MCF 10A (cell line): ENCODE data around the gene EVA1B. TPM values are rescaled to one million over a fixed set of nuclear protein-coding genes. Genes with fewer than 3 reads are reported as not detected.
A peak's percentile ranks its signal among the peaks of the same experiment; 100 is the strongest.

Experiments
- BruUV-seq: library from RNA; stranded (reverse); fragments of 400-500 nt; replicated peaks from 2 replicates; lab custom pipeline; 2021; lab: Mats Ljungman, UMichigan
- CTCF ChIA-PET: fragments of 300-600 bp; sonication (Branson Sonifier 250); formaldehyde crosslinking; extraction: SDS; loops from one replicate; lab custom pipeline; 2021; ENCODE audit warnings: antibody characterized with exemption, inconsistent platforms; lab: Yijun Ruan, JAX
- POLR2A ChIA-PET: fragments of 300-600, 350-650 bp; sonication (Branson Sonifier 250); formaldehyde crosslinking; extraction: SDS; loops from one replicate; lab custom pipeline; 2020; ENCODE audit warnings: antibody characterized with exemption, inconsistent platforms; lab: Yijun Ruan, JAX
- DNase-seq: peaks from one replicate; pipeline ENCODE4 v3.0.0-alpha.2; 2018; ENCODE audit not compliant: unreplicated experiment
- H3K27ac Mint-ChIP-seq: one replicate; pipeline ENCODE4 v1.8.0; 2022; ENCODE audit warnings: mild to moderate bottlenecking, low read depth, mixed read lengths; ENCODE audit not compliant: unreplicated experiment
- H3K27me3 Mint-ChIP-seq: one replicate; pipeline ENCODE4 v1.8.0; 2022; ENCODE audit warnings: mixed read lengths; ENCODE audit not compliant: insufficient read depth, unreplicated experiment
- H3K36me3 Mint-ChIP-seq: one replicate; pipeline ENCODE4 v1.8.0; 2022; ENCODE audit warnings: mild to moderate bottlenecking, moderate library complexity, mixed read lengths; ENCODE audit not compliant: insufficient read depth, unreplicated experiment
- H3K4me1 Mint-ChIP-seq: one replicate; pipeline ENCODE4 v1.8.0; 2022; ENCODE audit warnings: mixed read lengths; ENCODE audit not compliant: insufficient read depth, unreplicated experiment
- H3K4me3 Mint-ChIP-seq: one replicate; pipeline ENCODE4 v1.8.0; 2022; ENCODE audit warnings: mild to moderate bottlenecking, moderate library complexity, mixed read lengths; ENCODE audit not compliant: unreplicated experiment
- H3K9me3 Mint-ChIP-seq: one replicate; pipeline ENCODE4 v1.8.0; 2022; ENCODE audit warnings: mixed read lengths; ENCODE audit not compliant: unreplicated experiment
- CTCF ChIP-seq: fragments of 200-600 bp; IDR thresholded peaks from one replicate; pipeline ENCODE4 v1.8.0; 2022; ENCODE audit warnings: antibody characterized with exemption, mild to moderate bottlenecking; ENCODE audit not compliant: unreplicated experiment
- intact Hi-C: fragments of 100-400 bp; cut with micrococcal nuclease; formaldehyde crosslinking; loops from 2 replicates; pipeline ENCODE4 v1.14.1; 2022
- total RNA-seq: library from RNA; stranded (reverse); gene quantifications from 2 replicates; pipeline ENCODE4 v1.2.3, GENCODE V29; 2022

The EVA1B gene
- total RNA-seq, 1 experiment from 2014 or later: 4.8 TPM

GRCh38 chr1:36287595-36287994, 35.9 kb downstream of the EVA1B start:
- Mint-ChIP-seq H3K27me3 (no peaks in the 10 kb centered on the region), H3K36me3 (peaks cover 100% of the 10 kb centered on the region), H3K9me3 (no peaks in the 10 kb centered on the region), H3K4me3 (no peak overlapping the region), H3K4me1 (peaks cover 12% of the 10 kb centered on the region), H3K27ac (no peak overlapping the region)
- BruUV-seq: no TSS peak
- no peak for TF ChIP-seq CTCF
- DNase-seq: no peak
- intact Hi-C loops: no loop called here
- POLR2A ChIA-PET: interaction anchor here (1.3 to 3.0 kb wide), 2 partner anchors 9 to 64 kb away, joined by 5 to 19 read pairs; partner anchors contain the start of gene THRAP3
- CTCF ChIA-PET: interaction anchor here (0.7 to 3.8 kb wide), 10 partner anchors 9 to 188 kb away, joined by 3 to 37 read pairs (median 5); partner anchors contain the start of gene TRAPPC3

GRCh38 chr1:36286802-36287201, 36.6 kb downstream of the EVA1B start:
- no peak for TF ChIP-seq CTCF
- Mint-ChIP-seq H3K36me3 (peaks cover 100% of the 10 kb centered on the region), H3K27ac (no peak overlapping the region), H3K27me3 (no peaks in the 10 kb centered on the region), H3K4me3 (no peak overlapping the region), H3K4me1 (peaks cover 12% of the 10 kb centered on the region), H3K9me3 (no peaks in the 10 kb centered on the region)
- POLR2A ChIA-PET: interaction anchor here (3.0 kb wide), 1 partner anchor 63 kb away, joined by 19 read pairs; the partner anchor contains the start of gene THRAP3
- CTCF ChIA-PET: interaction anchor here (0.6 to 3.8 kb wide), 16 partner anchors 11 to 407 kb away, joined by 3 to 37 read pairs (median 4); partner anchors contain the start of gene TRAPPC3
- DNase-seq: no peak
- BruUV-seq: TSS peak; percentile 37
- intact Hi-C loops: no loop called here

DNA sequence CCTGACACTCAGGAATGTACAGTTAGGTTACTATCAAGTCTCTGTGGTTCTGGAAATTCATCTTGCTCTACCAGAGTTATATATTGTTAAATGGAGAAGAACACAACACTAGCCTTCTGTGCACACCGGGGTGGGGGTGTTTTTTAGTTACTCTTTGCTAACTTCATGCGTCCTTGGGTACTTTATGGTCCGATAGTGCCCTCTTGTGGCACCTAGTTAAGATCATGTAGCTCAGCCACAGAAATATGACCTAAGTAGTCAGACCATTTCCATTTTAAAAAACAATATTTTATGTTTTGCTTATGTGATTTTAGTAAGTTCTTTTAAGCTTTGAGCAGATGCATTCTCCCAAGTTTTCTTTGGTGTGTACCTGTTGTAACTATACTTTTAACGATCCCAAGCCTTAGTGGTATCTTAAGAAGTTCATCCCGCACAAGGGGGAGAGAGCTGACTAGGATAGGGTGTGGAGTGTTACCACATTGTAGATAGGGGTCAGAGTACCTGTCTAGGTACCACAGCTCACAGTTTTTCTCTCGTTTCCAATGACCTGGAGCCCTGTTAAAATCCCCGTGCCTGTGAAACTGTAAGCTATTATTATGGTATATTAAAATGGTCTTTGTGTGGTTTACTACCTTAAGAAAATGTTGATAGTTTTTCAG, 37.9 kb downstream of the EVA1B start:
- peaks cover 93% of the 10 kb centered on the region for H3K36me3 Mint-ChIP-seq
- H3K27ac Mint-ChIP-seq: no peak overlapping the region
- intact Hi-C loops: loop anchor here (1.0 to 2.0 kb wide), 4 partner anchors 61 to 186 kb away; partner anchors contain the start of genes THRAP3 and TRAPPC3
- CTCF ChIA-PET: interaction anchor here (0.6 to 3.8 kb wide), 44 partner anchors 9 to 1127 kb away, joined by 3 to 37 read pairs (median 4); partner anchors contain the start of genes MAP7D1, OSCP1, SH3D21 and THRAP3
- peak; percentile 89 for DNase-seq
- no peak overlapping the region for H3K4me3 Mint-ChIP-seq
- H3K9me3 Mint-ChIP-seq: no peaks in the 10 kb centered on the region
- no peaks in the 10 kb centered on the region for H3K27me3 Mint-ChIP-seq
- no TSS peak for BruUV-seq
- POLR2A ChIA-PET: interaction anchor here (0.6 to 3.0 kb wide), 11 partner anchors 9 to 196 kb away, joined by 3 to 19 read pairs (median 4); partner anchors contain the start of genes THRAP3 and TRAPPC3
- peak; percentile 67 for TF ChIP-seq CTCF
- peaks cover 7% of the 10 kb centered on the region for H3K4me1 Mint-ChIP-seq

DNA sequence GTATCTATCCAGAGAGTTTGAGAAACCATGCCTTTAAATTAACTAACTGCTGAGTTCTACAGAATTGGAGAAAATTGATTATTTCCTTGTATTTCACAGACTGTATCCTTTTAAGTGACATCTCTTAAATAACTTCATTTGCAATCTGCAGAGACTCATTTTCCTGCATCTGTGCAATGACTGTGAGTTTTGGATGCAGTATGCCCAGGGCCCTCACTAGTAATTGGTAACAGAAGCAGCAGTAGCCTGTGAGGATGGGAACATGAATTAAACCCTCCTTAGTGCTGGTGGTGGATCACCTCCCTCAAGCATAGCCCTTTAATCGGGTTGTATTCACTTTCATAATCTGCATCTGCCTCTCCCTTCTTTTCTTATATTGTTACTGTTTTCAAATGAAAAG, 38.9 kb downstream of the EVA1B start:
- Mint-ChIP-seq H3K36me3 (peaks cover 87% of the 10 kb centered on the region), H3K4me3 (no peak overlapping the region), H3K27ac (no peak overlapping the region), H3K4me1 (peaks cover 10% of the 10 kb centered on the region), H3K9me3 (no peaks in the 10 kb centered on the region), H3K27me3 (no peaks in the 10 kb centered on the region)
- CTCF ChIA-PET: interaction anchor here (1.1 to 4.5 kb wide), 9 partner anchors 10 to 135 kb away, joined by 3 to 37 read pairs (median 10); partner anchors contain the start of genes THRAP3 and TRAPPC3
- no peak for DNase-seq
- no TSS peak for BruUV-seq
- intact Hi-C loops: loop anchor here (2.0 kb wide), 1 partner anchor 60 kb away; the partner anchor contains the start of gene THRAP3
- TF ChIP-seq CTCF: no peak
- POLR2A ChIA-PET: interaction anchor here (1.1 to 1.3 kb wide), 2 partner anchors 15 to 84 kb away, joined by 4 read pairs; no protein-coding TSS in a partner anchor
